ENCODE results near the gene C20orf204. TPM values are rescaled to one million over a fixed set of nuclear protein-coding genes. Genes with fewer than 3 reads are reported as not detected.
A peak's percentile ranks its signal among the peaks of the same experiment; 100 is the strongest.

C20orf204 gene
- total RNA-seq, 1 experiment from 2014 or later: 3.4 TPM

DNA sequence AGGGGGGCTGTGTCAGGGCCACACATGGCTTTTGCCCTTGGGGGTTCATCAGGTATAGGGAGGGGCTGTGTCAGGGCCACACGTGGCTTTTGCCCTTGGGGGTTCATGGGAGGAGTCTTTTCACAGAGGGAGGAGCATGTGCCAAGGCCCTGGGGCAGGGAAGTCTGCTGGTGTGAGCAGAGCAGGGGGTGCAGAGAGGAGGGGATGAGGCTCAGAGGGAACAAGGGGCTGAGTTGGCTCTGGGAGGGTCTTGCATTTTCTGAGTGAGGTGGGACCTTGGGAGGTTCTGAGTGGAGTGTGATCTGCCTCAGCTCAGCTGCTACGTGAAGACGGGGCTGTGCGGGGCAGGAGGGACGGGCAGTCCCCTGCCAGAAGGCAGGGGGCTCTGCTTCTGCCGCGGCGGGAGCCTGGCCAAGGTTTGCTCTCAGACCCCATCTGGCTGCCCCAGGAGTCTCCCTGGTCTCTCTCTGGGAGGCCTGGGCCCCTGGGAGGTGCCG lies 19.5 kb downstream of the C20orf204 start:
- POLR2A ChIA-PET (ENCODE audit: unreplicated experiment): no interaction called here
- H3K27ac ChIP-seq (ENCODE audit: low read length): no peak overlapping the region

DNA sequence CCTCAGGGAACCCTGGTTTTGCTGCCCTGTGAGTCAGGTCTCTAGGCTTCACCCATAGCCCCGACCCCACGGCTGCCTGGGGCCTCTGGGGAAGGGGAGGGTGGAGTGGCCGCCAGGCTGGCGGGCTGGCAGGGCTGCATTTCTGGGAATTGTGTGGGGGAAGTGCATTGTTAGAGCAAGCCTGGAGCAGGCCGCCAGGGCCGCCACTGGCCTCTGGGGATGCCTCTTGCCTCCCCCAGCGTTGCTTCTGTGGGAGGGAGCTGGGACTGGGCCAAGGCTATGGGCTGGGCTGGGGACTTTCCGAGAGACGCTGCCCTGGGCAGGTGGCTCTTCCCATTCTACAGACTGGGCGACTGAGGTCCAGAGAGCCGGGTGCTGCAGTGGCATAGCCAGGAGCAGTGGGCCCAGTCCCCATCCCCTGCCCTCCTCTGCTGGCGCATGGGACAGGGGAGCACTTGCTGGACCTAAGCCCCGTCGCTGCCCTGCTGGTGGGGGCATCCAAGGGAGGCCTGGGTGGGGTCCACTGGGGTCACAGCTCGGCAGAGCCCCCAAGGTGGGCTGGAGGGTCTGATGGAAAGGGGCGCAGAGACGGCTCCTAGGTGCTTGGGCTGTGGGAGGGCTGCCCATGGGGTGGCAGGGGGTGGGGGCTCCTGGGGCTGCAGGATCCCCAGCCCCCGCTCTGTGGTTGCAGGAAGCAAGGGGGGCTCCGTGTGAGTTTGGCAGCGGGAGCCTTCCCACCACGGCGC lies 20.1 kb downstream of the C20orf204 start:
- DNase-seq (peak; percentile 10), ATAC-seq (no peak)
- H3K9me3 ChIP-seq (ENCODE audit: low read length): no peaks in the 10 kb centered on the region
- BruUV-seq (replicated peaks): no TSS peak
- no peaks in the 10 kb centered on the region for H3K9me2 ChIP-seq (replicated peaks; ENCODE audit: low read length)
- H3K79me2 ChIP-seq (ENCODE audit: low read length): no peaks in the 10 kb centered on the region
- H4K20me1 ChIP-seq (ENCODE audit: low read length): no peaks in the 10 kb centered on the region
- no peak overlapping the region for H3K4me2 ChIP-seq (ENCODE audit: low read length)
- H3K36me3 ChIP-seq (ENCODE audit: low read depth, low read length): no peaks in the 10 kb centered on the region
- peaks cover 10% of the 10 kb centered on the region for H3K4me1 ChIP-seq (ENCODE audit: insufficient read depth, low read length)
- H3K9ac ChIP-seq (ENCODE audit: low read length): no peak overlapping the region
- no peak overlapping the region for H3K27ac ChIP-seq (ENCODE audit: low read length)
- intact Hi-C loops (cut with micrococcal nuclease): no loop called here
- CTCF ChIA-PET: no interaction called here
- H2AFZ ChIP-seq (ENCODE audit: low read length): no peak overlapping the region
- POLR2A ChIA-PET (ENCODE audit: unreplicated experiment): no interaction called here
- no peaks in the 10 kb centered on the region for H3K27me3 ChIP-seq (ENCODE audit: low read length)
- TF ChIP-seq EZH2 (IDR thresholded peaks at IDR 0.05; ENCODE audit: low read length, unreplicated experiment): no peak
- TF ChIP-seq, protein P1, sequence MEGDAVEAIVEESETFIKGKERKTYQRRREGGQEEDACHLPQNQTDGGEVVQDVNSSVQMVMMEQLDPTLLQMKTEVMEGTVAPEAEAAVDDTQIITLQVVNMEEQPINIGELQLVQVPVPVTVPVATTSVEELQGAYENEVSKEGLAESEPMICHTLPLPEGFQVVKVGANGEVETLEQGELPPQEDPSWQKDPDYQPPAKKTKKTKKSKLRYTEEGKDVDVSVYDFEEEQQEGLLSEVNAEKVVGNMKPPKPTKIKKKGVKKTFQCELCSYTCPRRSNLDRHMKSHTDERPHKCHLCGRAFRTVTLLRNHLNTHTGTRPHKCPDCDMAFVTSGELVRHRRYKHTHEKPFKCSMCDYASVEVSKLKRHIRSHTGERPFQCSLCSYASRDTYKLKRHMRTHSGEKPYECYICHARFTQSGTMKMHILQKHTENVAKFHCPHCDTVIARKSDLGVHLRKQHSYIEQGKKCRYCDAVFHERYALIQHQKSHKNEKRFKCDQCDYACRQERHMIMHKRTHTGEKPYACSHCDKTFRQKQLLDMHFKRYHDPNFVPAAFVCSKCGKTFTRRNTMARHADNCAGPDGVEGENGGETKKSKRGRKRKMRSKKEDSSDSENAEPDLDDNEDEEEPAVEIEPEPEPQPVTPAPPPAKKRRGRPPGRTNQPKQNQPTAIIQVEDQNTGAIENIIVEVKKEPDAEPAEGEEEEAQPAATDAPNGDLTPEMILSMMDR (conservative IDR thresholded peaks at IDR 0.05; ENCODE audit: low read depth, low read length): no peak
- TF ChIP-seq EZH2phosphoT487 (IDR thresholded peaks at IDR 0.05; ENCODE audit: borderline replicate concordance, low read length): no peak
- H3K4me3 ChIP-seq (ENCODE audit: low read length): no peak overlapping the region
- no peaks in the 10 kb centered on the region for H3F3A ChIP-seq (ENCODE audit: low read length, unreplicated experiment)

More for the DNA sequence above, 19.5 kb downstream of the C20orf204 start:
- no peaks in the 10 kb centered on the region for H3K79me2 ChIP-seq (ENCODE audit: low read length)
- no peaks in the 10 kb centered on the region for H3F3A ChIP-seq (ENCODE audit: low read length, unreplicated experiment)
- H3K4me1 ChIP-seq (ENCODE audit: insufficient read depth, low read length): peaks cover 10% of the 10 kb centered on the region
- DNase-seq: no peak
- no peak overlapping the region for H3K4me2 ChIP-seq (ENCODE audit: low read length)
- no peaks in the 10 kb centered on the region for H3K27me3 ChIP-seq (ENCODE audit: low read length)
- CTCF ChIA-PET: interaction anchor here (0.6 kb wide), 1 partner anchor 180 kb away, joined by 3 read pairs; no protein-coding TSS in a partner anchor
- intact Hi-C loops (cut with micrococcal nuclease): no loop called here
- H3K36me3 ChIP-seq (ENCODE audit: low read depth, low read length): no peaks in the 10 kb centered on the region
- H4K20me1 ChIP-seq (ENCODE audit: low read length): no peaks in the 10 kb centered on the region
- no peak overlapping the region for H3K4me3 ChIP-seq (ENCODE audit: low read length)
- H2AFZ ChIP-seq (ENCODE audit: low read length): no peak overlapping the region
- ATAC-seq: no peak
- TF ChIP-seq EZH2 (IDR thresholded peaks at IDR 0.05; ENCODE audit: low read length, unreplicated experiment) (no peak), EZH2phosphoT487 (IDR thresholded peaks at IDR 0.05; ENCODE audit: borderline replicate concordance, low read length) (no peak)
- TF ChIP-seq, protein P1 (conservative IDR thresholded peaks at IDR 0.05; ENCODE audit: low read depth, low read length): no peak
- BruUV-seq (replicated peaks): no TSS peak
- H3K9me3 ChIP-seq (ENCODE audit: low read length): no peaks in the 10 kb centered on the region
- no peak overlapping the region for H3K9ac ChIP-seq (ENCODE audit: low read length)
- H3K9me2 ChIP-seq (replicated peaks; ENCODE audit: low read length): no peaks in the 10 kb centered on the region

DNA sequence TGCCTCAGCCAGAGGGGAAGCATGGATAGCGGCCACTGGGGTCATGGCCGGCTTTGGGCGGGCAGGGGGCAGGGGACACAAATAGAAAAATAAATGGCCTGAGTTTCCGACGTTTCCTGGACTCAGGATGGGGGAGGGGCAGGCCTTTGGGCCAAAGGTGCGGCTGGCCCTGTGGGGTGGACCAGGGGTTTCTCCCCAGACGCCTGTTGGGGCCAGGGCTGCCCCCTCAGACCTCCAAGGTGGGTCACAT lies 20.6 kb downstream of the C20orf204 start:
- Histone ChIP-seq H3K9ac (ENCODE audit: low read length) (no peak overlapping the region), H3K4me2 (ENCODE audit: low read length) (no peak overlapping the region), H3K79me2 (ENCODE audit: low read length) (no peaks in the 10 kb centered on the region), H3F3A (ENCODE audit: low read length, unreplicated experiment) (no peaks in the 10 kb centered on the region), H3K27me3 (ENCODE audit: low read length) (no peaks in the 10 kb centered on the region), H2AFZ (ENCODE audit: low read length) (no peak overlapping the region), H3K4me1 (ENCODE audit: insufficient read depth, low read length) (peaks cover 10% of the 10 kb centered on the region), H4K20me1 (ENCODE audit: low read length) (no peaks in the 10 kb centered on the region), H3K27ac (ENCODE audit: low read length) (no peak overlapping the region), H3K36me3 (ENCODE audit: low read depth, low read length) (no peaks in the 10 kb centered on the region), H3K9me3 (ENCODE audit: low read length) (no peaks in the 10 kb centered on the region), H3K4me3 (ENCODE audit: low read length) (no peak overlapping the region), H3K9me2 (replicated peaks; ENCODE audit: low read length) (no peaks in the 10 kb centered on the region)
- intact Hi-C loops (cut with micrococcal nuclease): no loop called here
- ChIA-PET POLR2A (ENCODE audit: unreplicated experiment) (no interaction called here), CTCF (no interaction called here)
- ATAC-seq: no peak
- TF ChIP-seq, protein P1 (conservative IDR thresholded peaks at IDR 0.05; ENCODE audit: low read depth, low read length): no peak
- TF ChIP-seq EZH2phosphoT487 (IDR thresholded peaks at IDR 0.05; ENCODE audit: borderline replicate concordance, low read length): no peak
- no peak for TF ChIP-seq EZH2 (IDR thresholded peaks at IDR 0.05; ENCODE audit: low read length, unreplicated experiment)
- no peak for DNase-seq
- no TSS peak for BruUV-seq (replicated peaks)

Data from PC-3 (cell line).